Right lobe of liver (tissue), 6 donors: ENCODE measurements around the gene TESMIN. TPM values are rescaled to one million over a fixed set of nuclear protein-coding genes. Genes with fewer than 3 reads are reported as not detected.

Experiments
- ATAC-seq, 4 donors: fragments of 200-7000 bp; cut with Tn5 transposase; one replicate each; pipeline ENCODE4 v1.9.1; 2020; ENCODE audit warnings: mild to moderate bottlenecking in 4 of 4, moderate library complexity in 4 of 4
- DNase-seq, 3 donors: peaks; one replicate each; pipeline ENCODE4 v3.0.0-alpha.2; 2020
- H3K27ac ChIP-seq, 3 donors: fragments of 200-600 bp; one replicate each; pipeline ENCODE4 v1.8.0; 2022
- H3K27me3 ChIP-seq, 2 donors: fragments of 200-600 bp; one replicate each; pipeline ENCODE4 v1.8.0; 2022
- H3K36me3 ChIP-seq, 4 donors: fragments of 200-600 bp; sonication (generic) in 1 of 4; one replicate each; pipeline versions ENCODE4 v1.5.1 to v1.8.0; 2017 to 2022; ENCODE audit warnings: control low read depth in 1 of 4
- H3K4me1 ChIP-seq, 4 donors: fragments of 200-600 bp; sonication (generic) in 1 of 4; one replicate each; pipeline versions ENCODE4 v1.5.1 to v1.8.0; 2017 to 2022; ENCODE audit warnings: control low read depth in 1 of 4
- H3K4me3 ChIP-seq, 3 donors: fragments of 200-600 bp; one replicate each; pipeline ENCODE4 v1.8.0; 2022
- H3K9me3 ChIP-seq, 4 donors: fragments of 200-600 bp; sonication (generic) in 1 of 4; one replicate each; pipeline versions ENCODE4 v1.5.1 to v1.8.0; 2017 to 2022; ENCODE audit warnings: control low read depth in 1 of 4
- CTCF ChIP-seq, 4 donors: fragments of 200-600 bp in 3 of 4; fragments of 450-650 bp in 1 of 4; IDR thresholded peaks; one replicate each; pipeline versions ENCODE4 v1.5.1 to v1.8.0; 2016 to 2022; ENCODE audit warnings: antibody characterized with exemption in 4 of 4, mild to moderate bottlenecking in 2 of 4
- POLR2A ChIP-seq: fragments of 450-650 bp; IDR thresholded peaks from one replicate; pipeline ENCODE4 v1.6.1; 2017; ENCODE audit warnings: antibody characterized with exemption, mild to moderate bottlenecking
- WGBS: methylation state at CpG from one replicate; pipeline ENCODE4 v1.1.6; 2018; ENCODE audit warnings: low coverage, low lambda C conversion rate; ENCODE audit not compliant: insufficient coverage; ENCODE audit errors: missing lambda C conversion rate; 5-methylcytosine and 5-hydroxymethylcytosine counted together
- intact Hi-C, 2 donors: fragments of 100-400 bp; cut with DNase I; formaldehyde crosslinking; loops; one replicate each; pipeline versions ENCODE4 v1.11.2 to v1.14.1; 2022
- total RNA-seq, 6 experiments: library from RNA; depleted of rRNA in 2 of 6; stranded (reverse); fragments of >200 nt in 2 of 6; fragmentation: NEBNext Ultra II Directional in 3 of 6; extraction: Animal tissue kit (Norgen Biotek cat#: 25700) in 3 of 6; gene quantifications; one replicate each; pipeline versions ENCODE4 v1.1.0 to v1.2.4, GENCODE V29; 2016 to 2023
- donor health status: DM: no; HTN: yes; CAD: no.
- donor health status: DM: no; HTN: no; CAD: no.
- donor health status: DM: no; HTN: no; CAD: no.
- donor health status: DM: no; HTN: yes; CAD: no.
- donor health status: DM: no; HTN: yes; CAD: no.

Gene TESMIN
- total RNA-seq, 6 experiments from 2014 or later, result 0.42 to 1.4 (median 0.80) TPM

DNA sequence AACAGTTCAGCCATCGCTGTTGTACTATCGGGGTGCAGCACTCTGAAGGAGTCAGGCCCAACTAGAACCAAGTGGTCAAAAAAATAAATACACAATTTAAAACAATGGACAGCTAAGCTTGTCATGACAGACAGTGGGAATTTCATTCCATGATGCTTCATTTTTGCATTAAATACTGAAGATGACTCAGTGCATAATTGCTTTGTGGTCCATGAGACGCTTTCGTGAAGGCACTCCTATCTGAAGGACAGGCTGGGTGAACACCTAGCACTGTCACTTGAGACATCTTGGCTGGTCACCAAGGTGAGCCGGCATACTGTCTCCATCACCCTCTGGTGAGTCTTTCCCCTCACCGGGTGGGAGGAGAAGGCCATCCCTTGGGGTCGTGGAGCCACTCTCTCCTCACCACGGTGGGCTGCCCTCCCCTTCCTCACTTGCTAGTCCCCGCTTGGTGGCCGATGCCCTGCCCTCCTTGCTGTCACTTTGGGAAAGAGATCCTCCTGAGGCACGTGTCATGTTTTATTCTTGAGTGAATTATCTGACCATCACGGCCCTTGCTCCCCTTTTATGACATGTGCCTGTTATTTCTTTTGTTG, 4.9 kb upstream of the TESMIN start:
- WGBS, result 85% methylated on average over 8 of the region's 12 CpGs
- intact Hi-C loops, result no loop called here

DNA sequence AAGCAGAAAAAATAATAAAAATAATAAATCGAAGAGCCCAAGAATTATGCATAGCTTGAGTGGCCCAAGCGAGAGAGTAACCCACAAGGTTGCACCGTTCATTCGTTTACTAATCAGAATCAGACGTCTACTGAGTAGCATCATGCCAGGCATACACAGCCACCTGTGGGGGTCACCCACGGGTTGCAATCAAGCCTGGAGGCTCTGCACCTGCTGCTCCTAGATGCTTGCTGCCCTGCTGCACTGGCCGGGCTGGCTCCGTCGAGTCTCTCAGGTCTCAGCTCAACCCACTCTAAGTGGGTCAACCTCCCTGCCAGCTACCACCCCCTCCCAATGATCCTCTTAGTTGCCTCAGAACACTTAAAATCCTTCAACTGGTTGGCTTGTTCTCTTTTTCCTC, 2.0 kb upstream of the TESMIN start:
- 73% methylated on average over 5 of the region's 9 CpGs for WGBS
- ATAC-seq (peak in 1 of 4 donors; percentile 6), DNase-seq (no peak)
- no peaks in the 10 kb centered on the region for H3K27me3 ChIP-seq
- intact Hi-C loops, result no loop called here
- peaks cover 0 to 23% (median 19%) of the 10 kb centered on the region in 4 donors for H3K36me3 ChIP-seq
- no peaks in the 10 kb centered on the region for H3K4me1 ChIP-seq
- no peaks in the 10 kb centered on the region for H3K9me3 ChIP-seq
- no peak overlapping the region for H3K4me3 ChIP-seq
- no peak overlapping the region for H3K27ac ChIP-seq
- TF ChIP-seq CTCF (IDR thresholded peaks at IDR 0.05) (peak in 1 of 4 donors; percentile 5), POLR2A (no peak)

More for the DNA sequence above, 4.9 kb upstream of the TESMIN start:
- TF ChIP-seq CTCF (IDR thresholded peaks at IDR 0.05) (no peak), POLR2A (no peak)
- no peaks in the 10 kb centered on the region for H3K4me1 ChIP-seq
- no peak overlapping the region for H3K27ac ChIP-seq
- no peaks in the 10 kb centered on the region for H3K27me3 ChIP-seq
- H3K4me3 ChIP-seq, result no peak overlapping the region
- H3K36me3 ChIP-seq, result peaks cover 0 to 53% (median 39%) of the 10 kb centered on the region in 4 donors
- ATAC-seq, result no peak
- no peaks in the 10 kb centered on the region for H3K9me3 ChIP-seq
- no peak for DNase-seq

GRCh38 chr11:68751004-68751325, 355 bp downstream of the TESMIN start:
- intact Hi-C loops, result no loop called here
- 9% methylated on average over 10 of the region's 22 CpGs for WGBS
- Histone ChIP-seq H3K36me3 (peaks cover 0 to under 1% (median 0%) of the 10 kb centered on the region in 4 donors), H3K27ac (no peak overlapping the region), H3K27me3 (no peaks in the 10 kb centered on the region), H3K4me3 (peak overlapping the region; percentile 33 to 52 (median 39)), H3K4me1 (no peaks in the 10 kb centered on the region), H3K9me3 (no peaks in the 10 kb centered on the region)
- TF ChIP-seq CTCF (IDR thresholded peaks at IDR 0.05) (no peak), POLR2A (no peak)
- ATAC-seq (no peak), DNase-seq (peak in 1 of 3 donors; percentile 33)

DNA sequence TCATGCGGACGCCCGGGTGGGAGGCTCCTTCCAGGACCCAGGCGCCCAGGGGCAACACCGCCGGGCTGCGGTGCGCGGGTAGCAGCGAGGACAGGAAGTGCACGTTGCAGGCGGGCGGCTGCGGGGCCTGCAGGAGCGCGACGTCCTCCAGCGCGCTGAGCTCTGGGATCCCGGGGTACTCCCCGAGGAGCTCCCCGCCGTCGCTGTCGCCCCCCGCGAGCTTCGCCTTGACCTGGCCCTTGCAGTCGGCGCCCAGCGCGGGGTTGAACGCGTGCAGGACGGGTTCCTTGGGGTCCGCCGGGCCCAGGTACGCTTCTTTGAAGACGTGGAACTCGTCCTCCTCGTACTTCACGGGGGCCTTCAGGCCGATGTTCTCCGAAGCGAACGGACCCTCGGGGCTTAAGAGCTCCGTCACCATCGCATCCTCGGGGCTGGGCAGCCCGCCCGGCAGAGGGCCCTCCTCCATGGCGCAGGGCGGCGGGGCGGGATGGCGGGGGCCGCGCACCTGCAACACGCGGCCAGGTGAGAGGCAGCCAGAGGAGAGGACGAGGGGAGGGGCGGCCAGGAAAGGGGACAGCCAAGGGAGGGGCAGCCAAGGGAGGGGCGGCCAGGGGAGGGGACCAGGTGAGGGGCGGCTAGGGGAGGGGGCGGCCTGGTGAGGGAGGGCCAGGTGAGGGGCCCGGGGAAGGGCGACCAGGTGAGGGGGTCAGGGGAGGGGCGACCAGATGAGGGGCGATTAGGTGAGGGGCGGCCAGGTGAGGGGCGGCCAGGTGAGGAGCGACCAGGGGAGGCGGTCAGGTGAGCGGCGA, 921 bp downstream of the TESMIN start:
- peak; percentile 37 to 62 (median 52) for DNase-seq

More for the DNA sequence above, 921 bp downstream of the TESMIN start:
- no peaks in the 10 kb centered on the region for H3K9me3 ChIP-seq
- no peaks in the 10 kb centered on the region for H3K4me1 ChIP-seq
- no peak for ATAC-seq
- WGBS, result 24% methylated on average over 26 of the region's 76 CpGs
- no peak overlapping the region for H3K27ac ChIP-seq
- H3K36me3 ChIP-seq, result no peaks in the 10 kb centered on the region
- H3K27me3 ChIP-seq, result no peaks in the 10 kb centered on the region
- intact Hi-C loops, result no loop called here
- H3K4me3 ChIP-seq, result no peak overlapping the region
- TF ChIP-seq POLR2A, result no peak
- no peak for TF ChIP-seq CTCF (IDR thresholded peaks at IDR 0.05)
